NT2/D1 (cell line): ENCODE data around the gene DBT.

Source experiments
- DNase-seq: peaks from one replicate; pipeline ENCODE4 v3.0.0-alpha.2; 2011; ENCODE audit warnings: low read depth, low spot score
- H3K27me3 ChIP-seq: 2 replicates; pipeline ENCODE4 v1.6.0; 2011; ENCODE audit warnings: mild to moderate bottlenecking; ENCODE audit not compliant: insufficient read length, insufficient read depth
- H3K36me3 ChIP-seq: 2 replicates; pipeline ENCODE4 v1.6.1; 2011; ENCODE audit warnings: mild to moderate bottlenecking, low read length, mixed read lengths; ENCODE audit not compliant: insufficient read depth, insufficient read length
- H3K4me1 ChIP-seq: 2 replicates; pipeline ENCODE4 v1.5.1; 2011; ENCODE audit not compliant: insufficient read depth, insufficient read length
- H3K4me3 ChIP-seq: 2 replicates; pipeline ENCODE4 v1.5.1; 2011; ENCODE audit warnings: low read depth; ENCODE audit not compliant: insufficient read length
- H3K9ac ChIP-seq: 2 replicates; pipeline ENCODE4 v1.6.0; 2011; ENCODE audit warnings: low read depth; ENCODE audit not compliant: insufficient read length
- H3K9me3 ChIP-seq: 2 replicates; pipeline ENCODE4 v1.5.1; 2011; ENCODE audit warnings: mild to moderate bottlenecking, low read length; ENCODE audit not compliant: insufficient read depth
- SUZ12 ChIP-seq: IDR thresholded peaks from 2 replicates; pipeline ENCODE4 v1.6.1; 2011; ENCODE audit not compliant: insufficient read length, insufficient read depth; ENCODE audit errors: extremely low read depth
- YY1 ChIP-seq: IDR thresholded peaks from 2 replicates; pipeline ENCODE4 v1.6.1; 2011; ENCODE audit not compliant: insufficient read length, insufficient read depth
- ZNF274 ChIP-seq: IDR thresholded peaks from 2 replicates; pipeline ENCODE4 v1.6.1; 2011; ENCODE audit warnings: mild to moderate bottlenecking, low read depth, low read length

Gene DBT

GRCh38 chr1:100142343-100142742 is 107.3 kb downstream of the DBT start:
- H3K9ac ChIP-seq, result no peak overlapping the region
- no peaks in the 10 kb centered on the region for H3K4me1 ChIP-seq
- H3K27me3 ChIP-seq, result no peaks in the 10 kb centered on the region
- peaks cover 89% of the 10 kb centered on the region for H3K36me3 ChIP-seq
- DNase-seq, result no peak
- H3K4me3 ChIP-seq, result no peak overlapping the region
- no peaks in the 10 kb centered on the region for H3K9me3 ChIP-seq
- TF ChIP-seq YY1 (no peak), SUZ12 (no peak), ZNF274 (no peak)

GRCh38 chr1:100141192-100141591 is 108.4 kb downstream of the DBT start:
- Histone ChIP-seq H3K9me3 (no peaks in the 10 kb centered on the region), H3K4me3 (no peak overlapping the region), H3K9ac (no peak overlapping the region), H3K4me1 (no peaks in the 10 kb centered on the region), H3K27me3 (no peaks in the 10 kb centered on the region), H3K36me3 (peaks cover 94% of the 10 kb centered on the region)
- no peak for DNase-seq
- TF ChIP-seq SUZ12, result no peak
- no peak for TF ChIP-seq YY1
- no peak for TF ChIP-seq ZNF274

- no peak overlapping the region for H3K9ac ChIP-seq
Observed at GRCh38 chr1:100137602-100138001, 112.0 kb downstream of the DBT start.

More at GRCh38 chr1:100137602-100138001, 112.0 kb downstream of the DBT start:
- no peaks in the 10 kb centered on the region for H3K27me3 ChIP-seq
- H3K4me3 ChIP-seq, result no peak overlapping the region
- TF ChIP-seq YY1 (no peak), ZNF274 (no peak), SUZ12 (no peak)
- H3K9me3 ChIP-seq, result no peaks in the 10 kb centered on the region
- DNase-seq, result no peak
- H3K36me3 ChIP-seq, result peaks cover 61% of the 10 kb centered on the region
- H3K4me1 ChIP-seq, result no peaks in the 10 kb centered on the region
